Left lung (tissue), 10 donors: ENCODE data around the gene CHMP4A. TPM values are rescaled to one million over a fixed set of nuclear protein-coding genes. Genes with fewer than 3 reads are reported as not detected.

Experiments used
- ATAC-seq: fragments of 200-7000 bp; cut with Tn5 transposase; one replicate; pipeline ENCODE4 v1.9.1; 2020; ENCODE audit warnings: moderate library complexity
- DNase-seq, 4 donors: peaks; one replicate each; pipeline ENCODE4 v3.0.0-alpha.2; 2013 to 2020
- H3K27ac ChIP-seq, 2 donors: fragments of 200-600 bp; sonication (generic) in 1 of 2; one replicate each; pipeline versions ENCODE4 v1.5.0 to v1.8.0; 2020 to 2021
- H3K27me3 ChIP-seq, 2 donors: fragments of 200-600 bp; sonication (generic) in 1 of 2; one replicate each; pipeline versions ENCODE4 v1.5.0 to v1.8.0; 2020 to 2021
- H3K36me3 ChIP-seq, 2 donors: fragments of 200-600 bp; sonication (generic) in 1 of 2; one replicate each; pipeline versions ENCODE4 v1.5.0 to v1.8.0; 2020 to 2021
- H3K4me1 ChIP-seq, 2 donors: fragments of 200-600 bp; one replicate each; pipeline ENCODE4 v1.8.0; 2021
- H3K4me3 ChIP-seq, 2 donors: fragments of 200-600 bp; sonication (generic) in 1 of 2; one replicate each; pipeline versions ENCODE4 v1.5.0 to v1.8.0; 2020 to 2021; ENCODE audit warnings: mild to moderate bottlenecking in 1 of 2
- H3K9me3 ChIP-seq, 2 donors: fragments of 200-600 bp; sonication (generic) in 1 of 2; one replicate each; pipeline versions ENCODE4 v1.5.0 to v1.8.0; 2020 to 2021
- CTCF ChIP-seq, 2 donors: fragments of 200-600 bp; sonication (generic) in 1 of 2; IDR thresholded peaks; one replicate each; pipeline versions ENCODE4 v1.5.0 to v1.8.0; 2021; ENCODE audit warnings: antibody characterized with exemption in 2 of 2
- intact Hi-C, 2 donors: fragments of 100-400 bp; cut with DNase I; formaldehyde crosslinking; loops; one replicate each; pipeline versions ENCODE4 v1.11.2 to v1.14.2; 2022
- polyA plus RNA-seq, 6 donors: library from polyadenylated mRNA; unstranded; fragments of 120-200 nt; gene quantifications; one replicate each; pipeline ENCODE4 v1.2.1, GENCODE V29; 2013; ENCODE audit not compliant: insufficient read length in 6 of 6
- total RNA-seq, 2 donors: library from RNA; stranded (reverse); fragmentation: NEBNext Ultra II Directional; extraction: Animal tissue kit (Norgen Biotek cat#: 25700); gene quantifications; one replicate each; pipeline ENCODE4 v1.2.1, GENCODE V29; 2021
- donor health status: DM: no; HTN: yes; CAD: no.
- donor health status: DM: no; HTN: no; CAD: no.

Gene CHMP4A
- total and polyA plus RNA-seq, 8 donors: 35.0 to 64.6 (median 56.9) TPM

DNA sequence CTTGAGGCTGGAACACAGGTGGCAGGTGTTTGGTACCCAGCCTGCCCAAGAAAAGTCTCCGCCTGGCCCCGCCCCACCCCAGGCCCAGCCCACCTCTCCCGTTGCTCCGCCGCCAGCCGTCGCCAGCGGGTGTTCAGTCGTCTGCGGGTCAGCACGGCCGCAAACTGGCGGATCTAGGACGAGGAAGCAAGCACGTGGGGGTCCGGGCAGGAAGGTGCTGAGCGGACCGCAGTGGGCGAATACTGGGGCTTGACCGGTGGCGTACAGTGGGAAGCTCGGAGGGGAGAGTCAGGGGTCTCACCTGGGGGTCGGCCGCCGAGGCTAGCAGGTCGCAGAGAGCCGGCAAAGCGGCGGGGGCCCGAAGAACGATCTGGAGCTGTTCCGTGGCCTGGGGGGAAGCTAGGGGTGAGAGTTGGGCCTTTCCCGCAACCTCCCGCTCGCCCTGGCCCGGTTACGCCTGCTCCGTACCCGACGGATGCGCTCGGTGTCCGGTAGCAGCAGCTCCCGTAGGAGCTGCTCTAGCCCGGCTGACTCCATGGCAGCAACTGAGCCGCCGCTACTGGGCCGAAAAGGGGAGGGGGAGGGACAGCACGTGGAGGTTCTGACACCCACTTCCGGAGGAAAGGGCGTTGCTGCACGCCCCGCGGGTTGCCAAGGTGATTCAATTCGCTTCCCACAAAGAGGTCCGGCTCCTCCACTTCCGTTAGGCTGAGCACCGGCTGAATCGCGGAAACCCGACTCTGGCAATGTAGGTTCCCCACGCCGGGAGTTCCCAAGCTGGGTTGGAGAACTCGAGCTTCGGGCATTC is 24.8 kb downstream of the CHMP4A start, which contains the start of gene IPO4:
Gene IPO4, minus strand, starts transcription at position 566 of the 808 bp plus-strand sequence. Its CDS starts 29 bp downstream, at position 537.
- Histone ChIP-seq H3K36me3 (peaks cover 0 to 76% of the 10 kb centered on the region in 2 donors), H3K9me3 (no peaks in the 10 kb centered on the region), H3K27me3 (no peaks in the 10 kb centered on the region), H3K4me1 (peaks cover 6 to 29% of the 10 kb centered on the region in 2 donors), H3K27ac (peak within 1 kb of the TSS; percentile 36 to 73), H3K4me3 (peak within 1 kb of the TSS; percentile 74 to 86)
- ATAC-seq (peak; percentile 97), DNase-seq (peak; percentile 94 to 98 (median 96))
- intact Hi-C loops: no loop called here
- no peak for TF ChIP-seq CTCF (IDR thresholded peaks at IDR 0.05)

- H3K27me3 ChIP-seq: no peaks in the 10 kb centered on the region
- no peak for TF ChIP-seq CTCF (IDR thresholded peaks at IDR 0.05)
- peak overlapping the region in 1 of 2 donors; percentile 73 for H3K27ac ChIP-seq
- intact Hi-C loops: no loop called here
- H3K9me3 ChIP-seq: no peaks in the 10 kb centered on the region
- ATAC-seq: no peak
- DNase-seq: no peak
- peaks cover 0 to 78% of the 10 kb centered on the region in 2 donors for H3K36me3 ChIP-seq
- peak overlapping the region in 1 of 2 donors; percentile 74 for H3K4me3 ChIP-seq
- H3K4me1 ChIP-seq: peaks cover 6 to 29% of the 10 kb centered on the region in 2 donors
Observed at GRCh38 chr14:24187539-24187915, 25.8 kb downstream of the CHMP4A start.

DNA sequence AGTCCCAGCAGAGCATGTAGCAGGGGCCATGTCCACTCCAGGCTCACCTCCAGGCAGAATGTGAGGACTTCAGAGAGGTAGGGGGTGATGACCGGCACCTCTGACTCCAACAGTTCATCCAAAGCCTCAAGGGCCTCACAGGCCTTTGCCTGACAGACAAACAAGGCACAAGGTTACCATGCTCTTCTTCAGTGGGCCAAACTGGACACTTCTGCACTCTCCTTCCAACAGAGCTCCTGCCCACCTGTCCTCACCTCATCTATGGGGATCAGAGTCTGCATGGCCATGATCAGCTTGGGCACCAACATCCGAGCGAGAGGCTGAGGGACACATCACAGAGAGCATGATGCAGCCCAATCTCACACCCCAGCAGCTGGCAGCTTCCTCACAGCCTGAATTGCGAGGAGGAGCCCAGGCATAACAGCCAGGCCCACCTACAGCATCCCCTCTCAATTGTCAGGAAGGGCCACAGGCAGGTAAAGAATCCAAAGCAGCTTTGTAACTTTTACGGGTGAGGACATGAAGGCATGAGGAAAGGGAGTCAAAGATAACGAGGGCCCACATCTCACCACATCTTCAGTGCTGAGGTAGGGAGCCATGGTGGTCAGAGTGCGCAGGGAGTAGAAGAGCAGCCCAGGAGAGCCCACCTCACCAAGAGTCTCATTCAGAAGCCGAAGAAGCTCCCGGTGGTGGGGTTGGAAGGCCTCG is 26.3 kb downstream of the CHMP4A start:
- no peak for DNase-seq
- H3K27ac ChIP-seq: no peak overlapping the region
- H3K4me3 ChIP-seq: peak overlapping the region in 1 of 2 donors; percentile 74
- H3K36me3 ChIP-seq: peaks cover 0 to 78% of the 10 kb centered on the region in 2 donors
- no peaks in the 10 kb centered on the region for H3K27me3 ChIP-seq
- TF ChIP-seq CTCF (IDR thresholded peaks at IDR 0.05): no peak
- peaks cover 6 to 29% of the 10 kb centered on the region in 2 donors for H3K4me1 ChIP-seq
- no peak for ATAC-seq
- intact Hi-C loops: no loop called here
- no peaks in the 10 kb centered on the region for H3K9me3 ChIP-seq

GRCh38 chr14:24185741-24186140 is 27.5 kb downstream of the CHMP4A start:
- Histone ChIP-seq H3K36me3 (peaks cover 0 to 80% of the 10 kb centered on the region in 2 donors), H3K4me3 (no peak overlapping the region), H3K27ac (no peak overlapping the region), H3K4me1 (peaks cover 6 to 29% of the 10 kb centered on the region in 2 donors), H3K27me3 (no peaks in the 10 kb centered on the region), H3K9me3 (no peaks in the 10 kb centered on the region)
- TF ChIP-seq CTCF (IDR thresholded peaks at IDR 0.05): no peak
- intact Hi-C loops: no loop called here
- DNase-seq (no peak), ATAC-seq (no peak)

GRCh38 chr14:24185026-24185425 is 28.3 kb downstream of the CHMP4A start:
- Histone ChIP-seq H3K27ac (no peak overlapping the region), H3K27me3 (no peaks in the 10 kb centered on the region), H3K9me3 (no peaks in the 10 kb centered on the region), H3K36me3 (peaks cover 0 to 80% of the 10 kb centered on the region in 2 donors), H3K4me3 (no peak overlapping the region), H3K4me1 (peaks cover 6 to 29% of the 10 kb centered on the region in 2 donors)
- ATAC-seq: no peak
- intact Hi-C loops: no loop called here
- no peak for TF ChIP-seq CTCF (IDR thresholded peaks at IDR 0.05)
- peak in 1 of 4 donors; percentile 38 for DNase-seq
